ENCODE measurements around the gene ADAMTS9.
"Not testable (repeated sequence)": the region's sequence is repeated elsewhere in the genome, so short reads cannot be mapped to it uniquely, and the experiment has no call there.

The ADAMTS9 gene

DNA sequence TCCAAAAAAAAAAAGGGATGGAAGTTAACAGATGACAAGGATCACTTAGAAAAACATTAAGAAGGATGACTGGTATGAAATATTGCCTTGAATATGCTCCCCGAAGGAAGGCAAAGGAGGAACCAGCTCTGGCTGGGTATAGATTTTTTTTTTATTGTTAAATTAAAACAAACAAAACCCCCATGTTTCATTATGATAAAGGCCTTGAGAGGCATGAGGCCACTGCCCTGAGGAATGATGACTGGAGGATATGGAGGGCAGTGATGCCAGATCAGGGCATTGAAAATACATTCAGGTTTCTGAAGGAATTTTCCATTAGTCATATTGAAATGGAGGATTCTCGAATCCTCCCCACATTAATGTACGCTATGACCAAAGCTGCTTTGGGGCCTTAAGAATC is 120.9 kb downstream of the ADAMTS9 start:
- DNase-seq: no peak

DNA sequence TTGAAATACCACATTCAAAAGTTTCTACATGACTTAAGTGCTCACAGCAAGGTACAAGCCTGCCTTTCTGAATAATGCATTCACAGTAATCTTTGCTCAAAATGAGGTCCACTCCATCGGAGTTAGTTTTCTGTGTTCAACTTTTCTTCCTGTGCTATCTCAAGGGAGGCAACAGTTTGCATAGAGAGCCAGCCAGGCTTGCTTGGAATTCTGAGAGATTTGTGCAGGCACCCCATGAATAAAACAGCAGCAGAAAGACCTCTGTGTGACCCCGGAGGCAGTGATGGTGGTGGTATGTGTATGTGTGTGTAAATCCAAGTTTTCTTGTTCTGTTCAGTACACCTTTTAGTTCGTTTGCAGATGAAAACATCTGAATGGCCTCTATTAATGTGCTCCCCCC is 124.0 kb downstream of the ADAMTS9 start:
- no peak for DNase-seq

DNA sequence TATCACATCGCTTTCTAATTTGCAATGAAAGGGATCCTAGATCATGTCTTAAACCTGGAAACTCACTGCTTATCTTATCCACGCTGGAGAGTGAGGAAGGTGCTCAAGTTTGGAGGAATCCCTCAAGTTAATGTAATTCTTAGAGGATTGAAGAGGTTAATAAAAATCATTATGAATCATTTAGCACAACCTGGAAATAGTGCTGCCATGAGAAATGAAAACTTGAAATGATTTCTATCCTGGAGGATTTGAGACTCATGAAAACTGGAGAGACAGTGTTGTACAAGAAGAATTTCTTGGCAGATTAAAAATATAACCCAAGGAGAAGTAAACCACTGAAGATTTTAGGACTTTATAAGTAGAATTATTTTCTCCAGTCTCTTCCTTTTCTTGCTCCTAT is 125.9 kb downstream of the ADAMTS9 start:
- DNase-seq: no peak

DNA sequence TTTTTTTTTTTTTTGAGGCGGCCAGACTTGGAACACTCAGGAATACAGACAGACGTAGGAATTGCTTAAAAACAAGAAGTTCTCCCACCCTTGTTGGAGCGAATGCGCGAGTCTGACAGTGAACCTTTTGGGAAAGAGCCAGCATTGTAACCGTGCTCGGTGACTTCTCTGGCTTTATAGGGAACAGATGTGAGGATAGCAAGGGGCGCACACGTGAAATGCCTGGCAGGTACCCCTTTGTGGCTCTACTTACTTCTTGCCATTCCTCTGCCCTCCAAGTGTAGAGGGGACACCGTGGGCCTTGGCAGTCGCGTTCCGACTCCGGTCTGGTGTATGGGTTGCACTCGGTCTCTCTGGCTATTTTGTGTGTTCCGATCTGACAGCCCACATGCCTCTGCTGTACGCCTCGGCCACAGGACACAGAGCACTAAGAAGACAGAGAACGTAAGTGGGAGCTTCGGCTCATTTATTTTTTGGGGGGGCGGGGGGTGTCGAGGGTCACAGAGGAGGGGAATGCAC is 126.4 kb downstream of the ADAMTS9 start:
- no peak for DNase-seq

DNA sequence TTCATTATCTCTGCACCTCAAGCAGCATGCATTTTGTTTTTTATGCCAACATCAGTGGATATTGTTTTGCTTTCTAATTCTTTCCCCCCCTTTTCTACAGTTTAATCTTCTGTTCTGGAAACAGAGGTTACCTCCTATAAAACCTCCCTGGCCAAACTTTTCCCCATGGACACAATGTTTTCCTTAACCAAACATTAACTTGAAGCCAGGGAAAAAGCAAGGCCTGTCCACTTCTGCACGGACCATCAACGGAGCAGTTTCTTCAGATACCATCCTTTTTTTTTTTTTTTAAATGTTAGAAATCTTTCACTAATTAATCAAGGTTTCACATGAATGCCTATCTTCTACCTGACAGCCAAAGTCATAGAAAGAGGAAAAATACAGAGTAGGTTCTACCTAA is 127.0 kb downstream of the ADAMTS9 start:
- no peak for DNase-seq

DNA sequence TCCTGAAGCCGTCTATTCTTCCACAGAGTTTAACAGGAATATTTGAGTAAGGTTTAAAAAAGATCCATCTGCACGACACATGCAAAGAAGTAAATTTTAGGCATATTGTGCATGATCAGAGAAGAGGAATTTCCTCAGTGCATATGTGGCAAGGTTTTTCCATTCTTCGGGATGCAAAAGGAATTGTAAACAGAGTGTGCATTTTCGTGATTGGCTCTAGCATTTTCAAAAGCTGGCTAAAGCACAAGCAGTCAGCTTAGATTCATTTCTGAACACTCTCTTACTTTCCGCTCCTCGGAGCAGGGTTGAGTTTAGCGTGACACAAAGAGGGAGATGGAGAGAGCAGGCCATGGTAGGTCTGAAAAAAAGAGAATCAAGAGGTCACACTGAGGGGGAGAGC is 128.2 kb downstream of the ADAMTS9 start:
- DNase-seq: no peak

DNA sequence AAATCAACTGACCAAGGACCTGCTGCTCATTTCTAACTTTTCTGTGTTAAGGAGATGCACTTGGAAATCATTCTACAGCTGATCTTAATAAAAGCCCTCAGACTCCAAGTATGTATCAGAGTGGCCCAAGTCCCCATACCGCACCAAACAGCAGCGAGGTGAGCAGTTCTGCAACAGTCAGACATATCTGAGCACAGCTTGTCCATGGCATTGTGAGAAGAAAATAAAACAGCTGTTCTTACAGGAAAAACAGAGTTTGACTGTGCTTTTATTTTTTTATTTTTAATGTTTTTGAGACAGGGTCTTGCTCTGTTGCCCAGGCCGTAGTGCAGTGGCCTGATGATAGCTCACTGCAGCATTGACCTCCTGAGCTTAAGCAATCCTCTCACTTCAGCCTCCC is 131.8 kb downstream of the ADAMTS9 start:
- no peak for DNase-seq

DNA sequence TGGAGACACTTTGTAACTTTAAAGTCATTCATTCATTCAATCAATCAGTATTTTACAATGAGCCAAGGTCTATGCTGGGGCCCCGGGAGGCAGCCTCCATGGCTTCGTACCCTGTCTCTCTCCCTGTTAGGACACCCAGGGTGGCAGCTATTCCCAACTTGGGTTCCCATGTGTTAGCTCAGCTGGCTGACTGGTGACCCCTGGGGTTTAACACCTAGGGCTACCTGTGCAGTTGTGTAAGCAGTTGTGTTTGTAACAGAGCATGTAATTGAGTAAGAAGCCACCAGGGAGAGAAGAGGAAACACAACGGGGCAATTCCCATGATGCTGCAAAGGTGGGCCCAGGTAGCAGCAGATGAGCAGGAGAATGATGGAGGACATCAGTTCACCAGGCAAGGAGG is 132.4 kb downstream of the ADAMTS9 start:
- DNase-seq: no peak

DNA sequence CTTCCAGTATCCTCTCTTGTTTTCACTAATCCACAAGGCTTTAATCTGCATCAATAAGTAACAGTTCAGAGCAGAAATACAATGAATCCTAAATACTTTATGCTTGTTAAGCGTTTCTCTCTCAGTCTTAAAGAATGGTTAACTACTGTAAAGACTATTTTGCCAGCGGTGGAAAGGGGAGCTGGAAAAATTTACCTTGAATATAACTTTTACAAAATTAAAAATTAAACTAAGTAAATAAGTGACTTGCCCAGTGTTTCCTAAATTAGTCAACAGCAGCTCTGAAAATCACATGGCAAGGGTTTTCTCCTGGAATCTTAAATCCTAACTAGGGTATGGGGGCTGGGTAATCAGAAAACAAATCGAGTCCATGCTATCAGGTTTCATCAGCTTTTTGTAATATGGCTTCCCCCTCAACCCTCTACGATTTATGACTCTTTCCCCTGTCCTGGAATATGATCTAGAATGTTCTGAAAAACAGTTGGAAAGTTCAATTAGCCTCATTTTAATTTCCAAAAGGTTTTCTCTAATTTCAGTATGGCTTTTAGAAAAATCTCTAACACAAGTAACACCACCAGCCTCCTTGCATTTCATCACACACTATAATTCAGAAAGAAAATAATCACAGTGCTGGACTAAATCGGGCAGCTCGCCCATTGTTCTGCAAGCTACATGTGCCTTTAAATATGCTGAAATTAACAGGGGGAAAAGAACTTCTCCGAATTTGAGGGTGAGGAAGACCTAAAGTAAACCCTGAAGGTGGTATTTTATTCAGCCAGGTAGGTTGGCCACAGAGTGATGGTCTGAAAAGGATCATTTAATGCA is 133.5 kb downstream of the ADAMTS9 start:
- no peak for DNase-seq

DNA sequence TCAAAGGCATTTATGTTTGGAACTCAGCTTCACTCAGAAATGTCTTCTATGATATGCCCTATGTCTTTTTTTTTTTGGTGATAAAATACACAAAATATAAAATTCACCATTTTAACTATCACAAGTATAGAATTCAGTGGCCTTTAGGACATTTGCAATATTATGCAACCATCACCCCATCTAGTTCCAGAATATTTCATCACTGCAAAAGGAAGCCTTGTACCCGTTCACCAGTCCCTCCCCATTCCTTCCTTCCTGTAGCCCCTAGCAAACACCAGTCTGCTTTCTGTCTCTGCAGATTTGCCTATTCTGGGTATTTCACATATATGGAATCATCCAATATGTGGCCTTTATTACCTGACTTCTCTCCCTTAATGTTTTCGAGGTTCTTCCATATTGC is 134.8 kb downstream of the ADAMTS9 start:
- no peak for DNase-seq

DNA sequence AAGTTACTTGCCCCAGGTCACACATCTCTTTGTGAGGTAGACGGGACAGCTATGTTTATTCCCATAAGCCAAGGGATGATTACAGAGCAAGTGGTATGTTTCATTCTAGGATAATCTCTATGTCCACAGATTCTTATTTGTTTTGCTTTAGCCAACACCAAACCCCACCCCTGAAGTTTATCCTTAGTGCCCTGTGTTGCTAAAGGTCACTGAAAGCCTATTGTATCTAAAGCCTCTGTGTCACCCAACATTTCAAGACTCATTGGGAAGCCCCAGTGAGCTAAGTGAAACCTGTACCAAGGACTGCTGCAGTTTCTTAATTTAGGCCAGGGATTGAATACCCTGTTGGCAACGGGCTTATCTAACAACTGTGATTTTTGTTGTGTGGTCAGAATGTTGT is 135.6 kb downstream of the ADAMTS9 start:
- DNase-seq: no peak

DNA sequence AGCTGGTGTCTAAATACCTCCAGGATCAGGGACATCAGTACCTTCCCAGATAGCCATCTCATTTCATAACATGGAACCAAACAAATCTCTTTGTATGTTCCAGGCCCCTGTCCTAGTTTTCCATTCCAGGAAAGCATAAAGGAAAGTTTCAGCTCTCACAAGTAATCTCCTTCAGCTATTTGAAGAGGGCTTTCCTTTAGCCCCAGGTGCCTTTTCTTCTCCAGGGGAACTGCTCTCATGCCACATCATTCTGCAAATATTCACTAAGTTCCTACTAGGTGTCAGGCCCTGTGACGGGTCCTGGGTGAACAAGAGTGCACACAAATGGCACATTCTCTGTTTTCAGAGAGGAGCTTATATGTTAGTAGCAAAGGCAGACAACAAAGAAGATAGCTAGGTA is 136.1 kb downstream of the ADAMTS9 start:
- DNase-seq: no peak

DNA sequence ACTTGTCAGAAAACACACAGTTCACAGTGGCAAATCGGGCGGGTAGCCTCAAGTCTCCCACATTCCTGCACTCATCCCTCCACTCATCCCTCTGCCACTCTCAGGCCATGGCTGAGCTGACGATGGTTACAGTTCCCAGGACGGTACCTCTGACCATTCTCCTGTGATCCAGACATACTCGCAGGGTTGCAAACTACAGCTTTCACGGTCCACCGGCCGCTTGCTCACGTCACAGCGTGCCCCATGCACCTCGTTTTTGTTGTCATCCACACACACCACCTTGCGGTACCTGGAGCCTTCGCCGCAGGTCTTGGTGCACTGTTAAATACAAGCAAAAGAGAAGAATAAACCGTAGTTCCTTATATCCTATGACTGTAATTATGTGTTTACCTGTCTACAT is 137.1 kb downstream of the ADAMTS9 start:
- no peak for DNase-seq

DNA sequence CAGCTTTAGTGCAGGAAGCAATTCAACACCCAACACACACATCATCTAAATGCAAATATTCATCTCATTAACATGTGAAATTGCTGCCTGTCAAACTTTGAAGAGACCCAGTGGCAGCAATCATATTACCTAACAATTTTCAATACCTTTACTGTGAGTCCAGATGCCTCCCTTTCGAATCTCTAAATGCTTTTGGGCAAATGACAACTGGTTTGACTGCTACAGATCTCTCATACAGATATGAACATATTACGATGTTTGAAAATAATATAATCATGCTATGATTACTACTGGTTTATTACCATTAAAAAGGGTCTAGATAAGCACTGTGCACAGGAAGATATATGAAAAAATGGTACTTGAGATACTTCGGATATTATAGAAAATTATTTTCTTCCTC is 137.9 kb downstream of the ADAMTS9 start:
- no peak for DNase-seq

DNA sequence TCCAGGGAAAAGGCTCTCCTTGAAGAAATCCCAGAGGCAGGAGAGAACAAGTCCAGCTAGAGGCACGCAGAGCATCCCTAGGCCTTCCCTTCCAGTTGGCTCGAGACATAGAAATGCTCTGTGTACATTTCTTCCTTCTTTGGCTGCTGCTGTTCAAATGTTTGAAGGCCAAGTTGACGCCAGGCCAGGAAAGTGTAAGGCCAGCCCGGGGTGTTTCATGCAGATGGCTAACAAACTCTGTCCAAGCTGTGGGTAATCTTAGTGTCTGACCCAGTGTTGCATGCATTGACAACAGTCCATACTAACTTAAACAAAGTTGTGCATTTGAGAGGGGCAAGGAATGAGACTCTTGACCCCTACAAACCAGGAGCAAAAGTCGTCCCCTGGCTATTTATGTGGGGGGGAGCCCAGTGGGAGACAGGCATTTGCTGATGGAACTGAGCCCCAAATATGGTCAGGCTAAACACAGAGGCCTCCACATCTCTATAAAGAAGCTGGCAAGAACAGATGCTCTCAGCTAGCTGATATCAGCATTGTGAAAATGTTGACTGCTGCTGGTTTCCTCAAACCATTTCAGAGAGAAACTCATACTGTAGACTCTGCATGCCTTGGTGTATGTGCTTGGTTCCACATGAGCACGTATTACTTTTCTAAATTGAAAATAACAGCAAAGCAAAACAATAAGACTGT is 139.5 kb downstream of the ADAMTS9 start:
- no peak for DNase-seq

DNA sequence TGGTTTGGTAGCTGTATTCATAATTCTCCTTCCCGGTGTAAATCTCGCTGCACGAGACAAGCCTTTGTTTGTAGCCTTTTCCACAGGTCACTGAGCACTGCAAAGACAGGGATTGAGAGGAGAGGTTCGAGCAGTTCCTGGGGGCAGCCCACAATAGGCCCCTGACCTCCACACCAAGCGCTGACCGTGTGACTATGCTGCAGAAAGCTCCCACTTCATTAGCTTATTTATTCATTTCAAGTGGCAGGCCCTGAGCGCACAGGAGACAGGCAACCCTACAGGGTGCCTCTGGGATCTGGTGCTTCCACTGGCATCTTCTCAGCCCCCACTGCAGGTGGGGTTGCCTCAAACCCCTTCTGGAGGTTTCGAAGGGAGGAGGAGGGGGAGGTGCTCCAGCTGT is 140.9 kb downstream of the ADAMTS9 start:
- no peak for DNase-seq

DNA sequence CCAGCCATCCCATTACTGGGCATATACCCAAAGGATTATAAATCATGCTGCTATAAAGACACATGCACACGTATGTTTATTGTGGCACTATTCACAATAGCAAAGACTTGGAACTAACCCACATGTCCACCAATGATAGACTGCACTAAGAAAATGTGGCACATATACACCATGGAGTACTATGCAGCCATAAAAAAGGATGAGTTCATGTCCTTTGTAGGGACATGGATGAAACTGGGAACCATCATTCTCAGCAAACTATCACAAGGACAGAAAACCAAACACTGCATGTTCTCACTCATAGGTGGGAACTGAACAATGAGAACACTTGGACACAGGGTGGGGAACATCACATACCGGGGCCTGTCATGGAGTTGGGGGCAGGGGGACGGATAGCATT is 142.6 kb downstream of the ADAMTS9 start:
- not testable (repeated sequence) for DNase-seq

DNA sequence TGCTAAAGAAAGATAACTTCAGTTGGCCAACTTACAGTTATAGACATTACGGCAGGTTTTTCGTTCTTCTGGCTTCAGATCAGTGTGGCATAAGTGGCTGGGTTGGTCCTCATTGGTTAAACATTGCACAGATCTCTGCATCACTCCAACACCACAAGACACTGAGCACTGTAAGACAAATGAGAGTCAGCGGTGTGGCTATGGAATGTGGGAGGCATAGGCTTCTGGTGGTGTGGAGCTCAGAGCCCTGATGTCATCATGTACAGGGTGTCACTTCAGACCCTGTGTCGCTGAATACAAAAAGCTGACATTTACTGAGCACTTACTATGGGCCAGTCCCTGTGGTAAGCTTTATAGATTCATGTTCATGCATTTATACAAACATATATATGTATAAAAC is 146.0 kb downstream of the ADAMTS9 start:
- no peak for DNase-seq

DNA sequence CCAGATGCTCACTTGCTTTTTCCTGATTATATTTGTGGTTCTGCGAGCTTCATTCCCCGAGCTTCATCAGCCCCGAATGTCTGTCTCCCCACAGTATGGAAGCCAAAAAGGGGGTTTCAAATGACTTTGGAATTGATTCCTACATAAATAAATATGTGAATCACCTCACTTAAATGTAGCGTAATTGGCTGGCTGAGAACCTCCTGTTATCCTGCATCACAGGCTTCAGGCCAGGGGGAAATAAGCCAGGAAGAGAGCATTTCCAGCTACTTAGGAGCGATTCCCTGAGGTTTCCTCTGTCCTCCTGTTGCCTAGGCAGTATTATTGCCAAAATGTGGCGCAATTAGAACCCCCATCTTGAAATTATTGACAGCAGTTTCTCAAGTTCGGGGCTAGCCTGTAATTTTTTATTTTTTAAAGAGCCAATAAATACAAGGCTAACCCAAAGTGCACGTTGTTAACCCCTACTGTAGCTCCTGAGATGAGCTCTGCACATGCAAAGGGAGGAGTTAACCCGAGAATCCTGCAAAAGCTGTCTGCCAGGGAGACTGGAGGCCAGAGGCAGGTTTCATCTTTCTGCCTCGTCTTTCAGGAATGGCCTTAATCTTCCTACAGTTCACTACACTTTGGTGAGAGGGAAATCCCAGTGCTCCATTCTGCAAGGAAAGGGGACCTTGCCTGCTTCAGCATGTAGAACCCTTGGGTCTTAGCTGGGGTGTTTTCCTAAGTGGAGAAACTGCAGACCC is 148.2 kb downstream of the ADAMTS9 start:
- DNase-seq: no peak

DNA sequence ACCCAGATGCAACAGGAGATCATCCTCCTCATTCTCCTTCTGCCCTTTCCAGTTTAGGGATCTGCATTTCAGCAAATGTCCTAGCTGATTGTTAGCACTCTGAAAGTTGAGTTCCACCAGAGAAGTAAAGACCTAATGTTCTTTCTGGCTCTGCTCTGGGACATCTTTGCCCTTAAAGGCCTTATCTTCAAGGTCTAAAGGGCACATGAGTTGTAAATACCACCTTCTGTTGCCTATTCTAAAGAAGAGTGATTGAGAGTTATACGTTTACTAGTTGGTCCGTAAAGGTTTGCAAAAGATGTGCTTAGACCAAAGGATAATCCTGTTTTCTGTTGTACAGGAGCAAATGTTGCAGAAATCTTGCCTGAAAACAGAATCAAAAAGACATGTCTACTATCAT is 151.6 kb downstream of the ADAMTS9 start:
- DNase-seq: no peak

DNA sequence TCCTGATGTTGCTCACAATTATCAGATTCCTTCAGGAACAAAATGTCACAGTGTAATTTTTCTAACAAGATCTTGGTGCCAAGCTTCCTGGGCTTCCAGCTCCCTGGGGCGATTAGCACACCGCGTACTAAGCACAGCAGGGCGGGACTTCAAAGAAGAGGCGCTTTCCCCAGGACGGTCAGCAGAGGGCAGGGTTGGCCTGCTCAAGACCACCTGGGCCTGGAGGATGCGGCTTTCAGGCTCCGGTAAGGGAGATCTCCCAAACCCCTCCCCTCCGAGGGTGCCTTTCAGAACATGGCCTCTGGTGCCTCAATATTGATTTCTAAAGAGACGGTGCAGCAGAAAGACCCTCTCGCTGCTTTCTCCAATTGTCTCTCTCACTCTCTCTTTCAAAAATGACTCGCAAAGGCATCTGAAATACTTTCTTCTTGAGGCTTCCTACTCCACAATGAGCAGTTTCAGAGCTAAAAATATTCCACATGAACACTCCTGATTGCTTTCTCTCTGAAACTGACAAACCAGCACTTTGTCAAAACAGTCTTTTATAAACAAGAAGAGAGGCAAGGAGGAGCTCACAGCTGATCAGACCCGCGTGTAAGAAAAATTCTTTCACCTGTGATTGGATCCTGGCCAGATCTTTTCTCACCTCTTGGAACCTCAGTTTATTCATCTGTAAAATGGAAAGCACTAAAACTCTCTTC is 154.0 kb downstream of the ADAMTS9 start:
- DNase-seq: peak; percentile 25 to 51

DNA sequence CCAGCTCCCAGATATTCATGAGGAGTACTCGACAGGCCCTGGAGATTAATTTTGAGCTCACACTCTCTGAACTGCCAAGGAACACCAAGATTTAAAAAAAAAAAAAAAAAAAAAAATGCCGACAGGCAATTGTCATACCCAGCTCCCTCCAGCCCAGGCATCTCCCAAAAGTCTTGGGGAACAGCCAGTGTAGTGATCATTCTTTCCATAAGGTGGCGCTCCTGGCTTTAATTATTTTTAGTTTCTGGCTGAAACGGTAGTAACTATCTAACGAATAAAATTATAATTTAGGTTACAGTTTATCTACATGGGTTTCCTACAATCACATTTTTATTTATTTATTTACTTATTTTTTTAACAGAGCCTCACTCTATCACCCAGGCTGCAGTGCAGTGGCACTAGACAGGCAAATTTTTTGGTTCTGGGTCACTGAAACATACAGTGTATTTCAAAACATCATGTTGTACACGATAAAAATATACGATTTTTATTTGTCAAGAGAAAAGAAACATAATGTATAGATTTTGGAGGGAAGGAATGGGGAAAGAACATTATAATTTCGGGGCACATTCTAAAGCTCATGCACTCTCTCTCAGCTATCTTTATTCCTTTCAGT is 157.3 kb downstream of the ADAMTS9 start:
- DNase-seq: peak in 1 of 2 experiments; percentile 9

DNA sequence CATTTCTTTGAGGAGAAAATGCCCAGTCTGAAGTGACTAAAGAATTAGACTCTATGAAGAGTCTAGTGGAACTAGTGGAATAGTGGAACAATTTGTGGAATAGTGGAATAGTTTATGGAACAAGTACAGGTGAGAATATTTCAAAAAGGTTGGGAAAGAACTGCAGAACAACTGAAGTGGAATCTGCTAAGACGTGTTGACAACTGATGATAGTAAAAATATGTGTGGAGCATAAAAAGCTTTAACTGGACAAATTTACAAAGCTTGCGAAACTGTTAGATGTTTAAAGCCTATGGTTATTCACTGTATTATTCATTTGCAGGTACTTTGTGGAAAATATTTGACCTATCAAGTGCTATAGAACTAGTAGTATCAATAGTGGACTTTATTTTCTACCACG is 164.5 kb downstream of the ADAMTS9 start:
- DNase-seq: no peak
